Measurements from ENCODE around the gene SIGLEC12.

DNA sequence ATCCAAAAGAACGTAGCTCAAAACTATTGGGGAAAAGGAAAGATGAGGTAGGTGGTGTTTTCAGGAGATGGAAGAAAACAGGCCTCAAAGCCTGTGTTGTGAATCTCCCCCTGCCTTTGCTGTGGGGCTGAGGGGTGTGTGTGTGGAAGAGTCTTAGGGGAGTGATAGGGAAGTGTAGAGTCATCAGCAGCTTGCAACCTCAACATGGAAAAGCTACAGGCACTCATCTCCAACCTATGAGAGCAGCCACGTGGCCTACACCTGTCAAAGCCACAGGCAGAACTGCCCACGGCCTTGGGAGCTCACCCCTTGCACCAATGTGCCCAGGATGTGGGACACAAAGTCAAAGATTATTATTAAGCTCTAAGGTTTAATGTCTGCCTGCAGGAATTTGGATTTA is 4.3 kb upstream of the SIGLEC12 start:
- no peak for TF ChIP-seq EZH2 (IDR thresholded peaks at IDR 0.05)
- TF ChIP-seq, protein P1, sequence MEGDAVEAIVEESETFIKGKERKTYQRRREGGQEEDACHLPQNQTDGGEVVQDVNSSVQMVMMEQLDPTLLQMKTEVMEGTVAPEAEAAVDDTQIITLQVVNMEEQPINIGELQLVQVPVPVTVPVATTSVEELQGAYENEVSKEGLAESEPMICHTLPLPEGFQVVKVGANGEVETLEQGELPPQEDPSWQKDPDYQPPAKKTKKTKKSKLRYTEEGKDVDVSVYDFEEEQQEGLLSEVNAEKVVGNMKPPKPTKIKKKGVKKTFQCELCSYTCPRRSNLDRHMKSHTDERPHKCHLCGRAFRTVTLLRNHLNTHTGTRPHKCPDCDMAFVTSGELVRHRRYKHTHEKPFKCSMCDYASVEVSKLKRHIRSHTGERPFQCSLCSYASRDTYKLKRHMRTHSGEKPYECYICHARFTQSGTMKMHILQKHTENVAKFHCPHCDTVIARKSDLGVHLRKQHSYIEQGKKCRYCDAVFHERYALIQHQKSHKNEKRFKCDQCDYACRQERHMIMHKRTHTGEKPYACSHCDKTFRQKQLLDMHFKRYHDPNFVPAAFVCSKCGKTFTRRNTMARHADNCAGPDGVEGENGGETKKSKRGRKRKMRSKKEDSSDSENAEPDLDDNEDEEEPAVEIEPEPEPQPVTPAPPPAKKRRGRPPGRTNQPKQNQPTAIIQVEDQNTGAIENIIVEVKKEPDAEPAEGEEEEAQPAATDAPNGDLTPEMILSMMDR (IDR thresholded peaks at IDR 0.05): no peak
